K562 (cell line): Measurements from ENCODE around the gene NKAPL. TPM values are rescaled to one million over a fixed set of nuclear protein-coding genes. Genes with fewer than 3 reads are reported as not detected.

ENCODE experiments used
- ATAC-seq: fragments of 200-7000 bp; cut with Tn5 transposase; 3 replicates; pipeline ENCODE4 v1.9.1; 2020; ENCODE audit warnings: moderate library complexity
- BruUV-seq: library from RNA; stranded (reverse); fragments of 400-500 nt; replicated peaks from 2 replicates; lab custom pipeline; 2021; lab: Mats Ljungman, UMichigan
- CTCF ChIA-PET: fragments of 300-600 bp; formaldehyde crosslinking; extraction: SDS; loops from one replicate; lab custom pipeline; 2021; ENCODE audit warnings: low intra/inter-chr PET ratio; lab: Yijun Ruan, JAX
- POLR2A ChIA-PET: fragments of 300-600, 350-650 bp; sonication (Branson Sonifier 250); formaldehyde crosslinking; extraction: SDS; loops from one replicate; lab custom pipeline; 2021; ENCODE audit warnings: antibody characterized with exemption, inconsistent platforms; lab: Yijun Ruan, JAX
- DNase-seq, 4 experiments: peaks; one replicate each; pipeline versions ENCODE4 v3.0.0 to v3.0.0-alpha.2; 2011 to 2018; ENCODE audit warnings: low spot score in 3 of 4, mixed read lengths in 3 of 4; ENCODE audit errors: extremely low read depth in 1 of 4
- FAIRE-seq: peaks from 2 replicates; lab custom pipeline; 2011; peaks lifted over from hg19 to GRCh38; lab: Jason Lieb, UNC
- H2AFZ ChIP-seq: 2 replicates; pipeline ENCODE4 v1.6.0; 2011; ENCODE audit warnings: low read depth, low read length, control low read depth, inconsistent platforms
- H3K27ac ChIP-seq: fragments of 200-600 bp; 3 replicates; pipeline ENCODE4 v1.8.0; 2011; ENCODE audit warnings: low read depth, mild to moderate bottlenecking, control low read depth, inconsistent platforms, low read length, moderate library complexity, mixed read lengths; ENCODE audit errors: extremely low read depth
- H3K27me3 ChIP-seq, 2 experiments: fragments of 300-600 bp in 1 of 2; 2 replicates in 1 of 2; 3 replicates in 1 of 2; pipeline versions ENCODE4 v1.6.0 to v1.8.0; 2011; ENCODE audit warnings: inconsistent platforms in 2 of 2, low read length in 2 of 2, mild to moderate bottlenecking in 1 of 2, mixed read lengths in 1 of 2, moderate library complexity in 1 of 2; ENCODE audit not compliant: control insufficient read depth in 2 of 2, insufficient read depth in 2 of 2
- H3K36me3 ChIP-seq: fragments of 300-600 bp; 3 replicates; pipeline ENCODE4 v1.8.0; 2011; ENCODE audit warnings: mild to moderate bottlenecking, low read length, inconsistent platforms; ENCODE audit not compliant: control insufficient read depth, insufficient read depth
- H3K4me1 ChIP-seq, 2 experiments: fragments of 200-600 bp in 1 of 2; replicated peaks in 1 of 2; 2 replicates in 1 of 2; 3 replicates in 1 of 2; pipeline versions ENCODE4 v1.5.1 to v1.8.0; 2011; ENCODE audit warnings: inconsistent platforms in 2 of 2, low read length in 2 of 2, mild to moderate bottlenecking in 1 of 2, mixed read lengths in 1 of 2, moderate library complexity in 1 of 2; ENCODE audit not compliant: control insufficient read depth in 2 of 2, insufficient read depth in 2 of 2
- H3K4me2 ChIP-seq: 2 replicates; pipeline ENCODE4 v1.6.1; 2011; ENCODE audit warnings: low read length, control low read depth, inconsistent platforms, mixed read lengths; ENCODE audit not compliant: insufficient read depth
- H3K4me3 ChIP-seq: fragments of 200-600 bp; sonication (generic), shearing (Covaris generic); 2 replicates; pipeline ENCODE4 v1.5.1; 2016; ENCODE audit warnings: control low read depth, inconsistent platforms
- H3K79me2 ChIP-seq: fragments of 200-600 bp; 3 replicates; pipeline ENCODE4 v1.8.0; 2011; ENCODE audit warnings: low read length, inconsistent platforms; ENCODE audit not compliant: control insufficient read depth, insufficient read depth
- H3K9ac ChIP-seq, 2 experiments: 2 replicates each; pipeline versions ENCODE4 v1.6.0 to v1.6.1; 2011; ENCODE audit warnings: low read depth in 2 of 2, low read length in 2 of 2, control low read depth in 1 of 2, inconsistent platforms in 1 of 2, mild to moderate bottlenecking in 1 of 2, mixed read lengths in 1 of 2; ENCODE audit not compliant: insufficient read depth in 1 of 2
- H3K9me1 ChIP-seq: one replicate; pipeline ENCODE4 v1.6.0; 2011; ENCODE audit warnings: inconsistent platforms, mild to moderate bottlenecking, low read length, moderate library complexity; ENCODE audit not compliant: control insufficient read depth, insufficient read depth
- H3K9me3 ChIP-seq: replicated peaks from 2 replicates; pipeline ENCODE4 v1.5.1; 2011; ENCODE audit warnings: low read depth, low read length, inconsistent platforms; ENCODE audit not compliant: control insufficient read depth, insufficient read depth
- H4K20me1 ChIP-seq: replicated peaks from 2 replicates; pipeline ENCODE4 v1.6.1; 2011; ENCODE audit warnings: low read length, inconsistent platforms, mixed read lengths; ENCODE audit not compliant: control insufficient read depth, insufficient read depth
- CCAR2 ChIP-seq: fragments of 200-400 bp; formaldehyde crosslinking; IDR thresholded peaks from 2 replicates; pipeline ENCODE4 v1.6.1; 2017; ENCODE audit warnings: mild to moderate bottlenecking, low read depth, low read length
- CTCF ChIP-seq, 3 experiments: IDR thresholded peaks in 2 of 3; conservative IDR thresholded peaks in 1 of 3; 2 replicates each; pipeline ENCODE4 v1.5.1; 2011 to 2012; ENCODE audit warnings: low read length in 3 of 3, mild to moderate bottlenecking in 3 of 3, control low read depth in 2 of 3, improper control_type of control experiment in 1 of 3, inconsistent platforms in 1 of 3, low read depth in 1 of 3, mixed read lengths in 1 of 3, moderate library complexity in 1 of 3; ENCODE audit not compliant: insufficient read depth in 2 of 3
- MEIS2 ChIP-seq: fragments of 450-650 bp; IDR thresholded peaks from 2 replicates; pipeline ENCODE4 v1.6.1; 2014; ENCODE audit warnings: mild to moderate bottlenecking; ENCODE audit not compliant: partially characterized antibody
- RNF2 ChIP-seq: sonication (generic); IDR thresholded peaks from 2 replicates; pipeline ENCODE4 v1.6.1; 2016
- ZNF395 ChIP-seq: fragments of 200-800 bp; sonication (Bioruptor generic); IDR thresholded peaks from 2 replicates; pipeline ENCODE4 v1.6.1; 2017; ENCODE audit warnings: missing genetic modification characterization, missing compliant biosample characterization
- WGBS: fragments of 100-300 bp; shearing (Covaris generic); methylation state at CpG from one replicate; pipeline ENCODE4 v1.1.6; 2016; ENCODE audit warnings: low coverage, mixed read lengths; ENCODE audit not compliant: insufficient coverage; ENCODE audit errors: missing lambda C conversion rate; 5-methylcytosine and 5-hydroxymethylcytosine counted together
- in situ Hi-C: fragments of 300-500 bp; cut with MboI; formaldehyde crosslinking; loops from 4 replicates; pipeline ENCODE4 v1.15.0; 2018; ENCODE audit warnings: inconsistent platforms, mixed read lengths
- intact Hi-C: fragments of 100-400 bp; cut with micrococcal nuclease; formaldehyde crosslinking; loops from 2 replicates; pipeline ENCODE4 v1.14.2; 2022
- polyA plus RNA-seq, 8 experiments: library from polyadenylated mRNA; depleted of rRNA in 4 of 8; stranded (reverse) in 5 of 8; unstranded in 3 of 8; fragments of >200 nt; fragmentation: Nextera tagmentation in 2 of 8; fragmentation: Illumina TruSeq in 1 of 8; extraction: Ambion mirVana in 2 of 8; extraction: Trizol in 1 of 8; gene quantifications; 2 replicates each; pipeline versions ENCODE4 v1.2.1 to v1.2.3, GENCODE V29; 2011 to 2014; ENCODE audit warnings: inconsistent platforms in 1 of 8, missing spikeins in 1 of 8
- total RNA-seq, 7 experiments: library from RNA; depleted of rRNA in 6 of 7; stranded (reverse); fragments of >200 nt in 6 of 7; fragmentation: Illumina TruSeq in 2 of 7; extraction: Trizol in 2 of 7; gene quantifications; 2 replicates each; pipeline versions ENCODE4 v1.2.1 to v1.2.3, GENCODE V29; 2011 to 2021; ENCODE audit warnings: low replicate concordance in 1 of 7

NKAPL gene
- total and polyA plus RNA-seq, 9 of the 15 experiments (the other 6 are each of a cell fraction or from before 2014, with no cell fraction given) = not detected

- TF ChIP-seq ZNF395 (CRISPR knock-in tag) (no peak), MEIS2 (peak; percentile 1), CCAR2 (no peak)
Measured at GRCh38 chr6:28291573-28291972, 32.5 kb downstream of the NKAPL start (continued).

GRCh38 chr6:28295326-28295725 lies 36.2 kb downstream of the NKAPL start:
- H3K9ac ChIP-seq = no peak overlapping the region
- no peaks in the 10 kb centered on the region; the same call in 1 of the 2 replicates for H3K9me3 ChIP-seq
- no peaks in the 10 kb centered on the region for H3K79me2 ChIP-seq
- H4K20me1 ChIP-seq = no peaks in the 10 kb centered on the region
- ATAC-seq (no peak), FAIRE-seq (no peak)
- no peak overlapping the region for H2AFZ ChIP-seq
- H3K36me3 ChIP-seq = peaks cover 8% of the 10 kb centered on the region; the same call in 1 of the 3 replicates
- no peak overlapping the region for H3K4me3 ChIP-seq
- intact Hi-C loops = no loop called here
- H3K27me3 ChIP-seq = no peaks in the 10 kb centered on the region
- CTCF ChIA-PET = no interaction called here
- no peak for TF ChIP-seq CTCF (IDR thresholded peaks at IDR 0.05 in 2 of 3, conservative IDR thresholded peaks at IDR 0.05 in 1 of 3; ENCODE audit: insufficient read depth in 2 of 3, low read depth in 1 of 3, low read length in 3 of 3)
- TF ChIP-seq RNF2 = no peak
- TF ChIP-seq, all 486 proteins: peak for 0
- no peak overlapping the region for H3K27ac ChIP-seq
- H3K9me1 ChIP-seq = no peaks in the 10 kb centered on the region
- 80% methylated on average over 5 of the region's 5 CpGs for WGBS
- peaks cover 0 to 4% of the 10 kb centered on the region in 2 experiments; a peak in 2 of 5 replicates for H3K4me1 ChIP-seq
- POLR2A ChIA-PET = no interaction called here
- no peak for DNase-seq
- no TSS peak for BruUV-seq
- no peak overlapping the region for H3K4me2 ChIP-seq
- in situ Hi-C loops = no loop called here
